ENCODE data around the gene KIF25.

Gene KIF25

GRCh38 chr6:167997642-167998041, at the start of gene KIF25:
KIF25 (plus strand) TSS chr6:167997671; CDS start chr6:168029586, 31,915 bp downstream.
- DNase-seq (ENCODE audit: low read depth) = no peak

GRCh38 chr6:167947716-167948115, 49.8 kb upstream of the KIF25 start:
- no peak for DNase-seq (ENCODE audit: low read depth)

- DNase-seq (ENCODE audit: low read depth) = no peak
Observed at GRCh38 chr6:167948716-167949115, 48.8 kb upstream of the KIF25 start.

GRCh38 chr6:167949121-167949684, 48.3 kb upstream of the KIF25 start:
- DNase-seq (ENCODE audit: low read depth) = no peak

GRCh38 chr6:167951781-167952511, 45.5 kb upstream of the KIF25 start:
- DNase-seq (ENCODE audit: low read depth) = no peak

GRCh38 chr6:167952512-167952859, 45.0 kb upstream of the KIF25 start:
- no peak for DNase-seq (ENCODE audit: low read depth)

GRCh38 chr6:167953551-167953950, 43.9 kb upstream of the KIF25 start:
- no peak for DNase-seq (ENCODE audit: low read depth)

GRCh38 chr6:167954151-167954550, 43.3 kb upstream of the KIF25 start:
- no peak for DNase-seq (ENCODE audit: low read depth)

GRCh38 chr6:167956491-167956890, 41.0 kb upstream of the KIF25 start:
- DNase-seq (ENCODE audit: low read depth) = no peak

- DNase-seq (ENCODE audit: low read depth) = no peak
Observed at GRCh38 chr6:167956983-167957492, 40.4 kb upstream of the KIF25 start.

- DNase-seq (ENCODE audit: low read depth) = no peak
Observed at GRCh38 chr6:167957626-167958025, 39.8 kb upstream of the KIF25 start.

GRCh38 chr6:167960579-167960978, 36.9 kb upstream of the KIF25 start:
- no peak for DNase-seq (ENCODE audit: low read depth)

- no peak for DNase-seq (ENCODE audit: low read depth)
Observed at GRCh38 chr6:167962711-167963110, 34.8 kb upstream of the KIF25 start.

- no peak for DNase-seq (ENCODE audit: low read depth)
Observed at GRCh38 chr6:167963589-167964057, 33.8 kb upstream of the KIF25 start.

GRCh38 chr6:167965592-167966539, 31.6 kb upstream of the KIF25 start:
- no peak for DNase-seq (ENCODE audit: low read depth)

- DNase-seq (ENCODE audit: low read depth) = no peak
Observed at GRCh38 chr6:167966540-167966905, 30.9 kb upstream of the KIF25 start.

- DNase-seq (ENCODE audit: low read depth) = no peak
Observed at GRCh38 chr6:167968091-167968490, 29.4 kb upstream of the KIF25 start.

GRCh38 chr6:167970230-167970629, 27.2 kb upstream of the KIF25 start:
- no peak for DNase-seq (ENCODE audit: low read depth)

GRCh38 chr6:167972193-167972592, 25.3 kb upstream of the KIF25 start:
- DNase-seq (ENCODE audit: low read depth) = no peak

- DNase-seq (ENCODE audit: low read depth) = no peak
Observed at GRCh38 chr6:167973148-167973885, 24.2 kb upstream of the KIF25 start.

GRCh38 chr6:167974640-167975344, 22.7 kb upstream of the KIF25 start:
- no peak for DNase-seq (ENCODE audit: low read depth)

Data from HS-5 (cell line).